ENCODE results near the gene CYFIP1. TPM values are rescaled to one million over a fixed set of nuclear protein-coding genes. Genes with fewer than 3 reads are reported as not detected.

CYFIP1 gene
- total RNA-seq, 6 experiments from 2014 or later: 122 to 142 (median 131) TPM

DNA sequence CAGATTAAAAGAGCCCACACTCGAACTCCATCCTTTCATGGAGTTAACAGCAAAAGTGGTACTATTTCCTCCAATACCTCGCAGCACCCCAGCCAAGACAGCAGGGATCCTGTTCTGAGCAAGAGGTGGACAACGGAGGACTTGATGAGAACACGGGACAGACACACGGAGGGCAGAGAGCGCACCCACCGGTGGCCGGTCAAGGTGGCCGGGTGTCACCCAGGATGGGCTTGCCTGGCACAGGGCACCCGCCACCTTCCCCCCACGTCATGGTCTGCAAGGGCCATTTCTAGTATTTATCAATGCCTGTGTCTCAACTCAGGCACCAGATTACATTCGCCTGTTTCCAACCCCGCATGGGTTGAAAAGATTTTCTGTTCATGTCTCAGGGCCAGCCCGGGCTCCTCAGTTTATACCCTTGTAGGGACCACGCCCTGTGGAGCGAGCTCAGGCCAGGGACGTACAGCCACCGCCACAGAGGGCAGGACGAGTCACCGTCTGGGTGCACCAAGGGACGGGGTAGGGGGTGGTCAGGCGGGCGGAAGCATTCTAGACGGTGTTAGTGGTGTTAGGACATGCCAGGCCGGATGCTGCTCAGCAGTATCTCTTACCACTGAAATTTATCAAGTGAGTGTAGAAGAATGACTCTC lies 64.2 kb downstream of the CYFIP1 start:
- H3K36me3 Mint-ChIP-seq (ENCODE audit: low read depth): peaks cover 72% of the 10 kb centered on the region
- TF ChIP-seq, protein P1, sequence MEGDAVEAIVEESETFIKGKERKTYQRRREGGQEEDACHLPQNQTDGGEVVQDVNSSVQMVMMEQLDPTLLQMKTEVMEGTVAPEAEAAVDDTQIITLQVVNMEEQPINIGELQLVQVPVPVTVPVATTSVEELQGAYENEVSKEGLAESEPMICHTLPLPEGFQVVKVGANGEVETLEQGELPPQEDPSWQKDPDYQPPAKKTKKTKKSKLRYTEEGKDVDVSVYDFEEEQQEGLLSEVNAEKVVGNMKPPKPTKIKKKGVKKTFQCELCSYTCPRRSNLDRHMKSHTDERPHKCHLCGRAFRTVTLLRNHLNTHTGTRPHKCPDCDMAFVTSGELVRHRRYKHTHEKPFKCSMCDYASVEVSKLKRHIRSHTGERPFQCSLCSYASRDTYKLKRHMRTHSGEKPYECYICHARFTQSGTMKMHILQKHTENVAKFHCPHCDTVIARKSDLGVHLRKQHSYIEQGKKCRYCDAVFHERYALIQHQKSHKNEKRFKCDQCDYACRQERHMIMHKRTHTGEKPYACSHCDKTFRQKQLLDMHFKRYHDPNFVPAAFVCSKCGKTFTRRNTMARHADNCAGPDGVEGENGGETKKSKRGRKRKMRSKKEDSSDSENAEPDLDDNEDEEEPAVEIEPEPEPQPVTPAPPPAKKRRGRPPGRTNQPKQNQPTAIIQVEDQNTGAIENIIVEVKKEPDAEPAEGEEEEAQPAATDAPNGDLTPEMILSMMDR (IDR thresholded peaks at IDR 0.05): no peak
- H3K27ac Mint-ChIP-seq: no peak overlapping the region; the same call in 1 of the 2 replicates
- no peaks in the 10 kb centered on the region for H3K9me3 Mint-ChIP-seq
- H3K27me3 Mint-ChIP-seq (ENCODE audit: insufficient read depth): peaks cover 3% of the 10 kb centered on the region; the same call in 1 of the 2 replicates
- no peak for DNase-seq
- peaks cover 20% of the 10 kb centered on the region for H3K4me1 Mint-ChIP-seq (ENCODE audit: low read depth)
- H3K4me3 Mint-ChIP-seq: no peak overlapping the region

DNA sequence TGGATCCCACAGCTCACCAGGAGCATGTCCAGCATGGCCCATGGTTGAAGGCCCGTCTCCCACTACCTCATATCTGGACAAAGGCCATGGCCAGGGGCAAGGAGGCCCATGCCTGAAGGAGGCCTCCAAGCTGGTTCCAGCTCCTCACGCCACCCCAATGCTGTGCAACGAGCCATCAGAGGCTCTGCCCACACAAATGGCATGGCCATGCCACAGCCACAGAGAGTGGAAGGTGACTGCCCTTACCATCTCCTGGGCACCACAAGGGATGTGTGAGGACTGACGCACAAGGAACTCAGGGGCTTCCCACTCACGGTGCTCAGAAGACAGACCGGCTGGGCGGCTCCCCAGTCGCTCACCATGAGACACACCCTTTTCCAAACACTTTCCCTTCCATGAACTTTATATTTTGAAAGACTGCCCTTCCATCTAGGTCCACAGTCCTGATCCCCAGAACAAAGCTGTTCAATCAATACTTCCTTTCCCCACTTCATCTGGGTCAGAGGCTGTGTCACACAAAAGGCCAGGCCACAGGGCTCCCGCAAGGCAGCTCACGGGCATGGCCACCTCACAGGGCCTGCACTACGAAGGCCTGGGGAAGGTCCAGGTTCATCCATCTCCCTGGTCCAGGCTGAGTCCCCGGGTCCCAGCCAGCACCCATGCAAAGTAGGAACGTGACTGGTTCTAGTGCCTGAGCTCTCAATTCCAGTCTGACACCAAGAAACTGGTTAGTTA lies 66.4 kb downstream of the CYFIP1 start:
- Mint-ChIP-seq H3K4me3 (no peak overlapping the region), H3K9me3 (no peaks in the 10 kb centered on the region), H3K27me3 (ENCODE audit: insufficient read depth) (peaks cover 3% of the 10 kb centered on the region; the same call in 1 of the 2 replicates), H3K4me1 (ENCODE audit: low read depth) (peaks cover 20% of the 10 kb centered on the region), H3K27ac (no peak overlapping the region), H3K36me3 (ENCODE audit: low read depth) (peaks cover 71% of the 10 kb centered on the region)
- TF ChIP-seq, protein P1 (IDR thresholded peaks at IDR 0.05): no peak
- DNase-seq: no peak

DNA sequence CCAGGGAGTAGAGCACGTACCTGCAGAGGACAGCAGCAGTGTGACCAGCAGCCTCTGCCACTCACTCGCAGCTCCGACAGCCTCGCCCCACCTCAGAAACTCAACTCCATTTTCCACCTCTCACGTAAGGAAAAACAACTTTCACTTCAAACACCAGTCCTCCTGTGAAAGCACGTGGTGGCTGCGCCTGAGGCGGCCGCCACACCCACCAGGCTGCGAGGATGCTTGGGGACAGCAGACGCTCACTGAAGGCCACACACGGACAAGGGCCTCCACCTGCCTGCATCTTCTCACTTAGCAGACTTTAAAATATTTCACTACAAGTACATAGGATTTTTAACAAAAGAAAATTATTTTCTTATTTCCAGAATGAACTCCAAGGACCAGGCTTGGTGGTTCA lies 67.9 kb downstream of the CYFIP1 start:
- TF ChIP-seq, protein P1 (IDR thresholded peaks at IDR 0.05): no peak
- DNase-seq: no peak
- H3K27ac Mint-ChIP-seq: no peak overlapping the region
- no peak overlapping the region for H3K4me3 Mint-ChIP-seq
- peaks cover 65% of the 10 kb centered on the region for H3K36me3 Mint-ChIP-seq (ENCODE audit: low read depth)
- H3K9me3 Mint-ChIP-seq: no peaks in the 10 kb centered on the region
- H3K27me3 Mint-ChIP-seq (ENCODE audit: insufficient read depth): 0 out of 2 replicates have a peak, but pooled peaks cover 2% of the 10 kb centered on the region
- peaks cover 11% of the 10 kb centered on the region; the same call in 1 of the 2 replicates for H3K4me1 Mint-ChIP-seq (ENCODE audit: low read depth)

DNA sequence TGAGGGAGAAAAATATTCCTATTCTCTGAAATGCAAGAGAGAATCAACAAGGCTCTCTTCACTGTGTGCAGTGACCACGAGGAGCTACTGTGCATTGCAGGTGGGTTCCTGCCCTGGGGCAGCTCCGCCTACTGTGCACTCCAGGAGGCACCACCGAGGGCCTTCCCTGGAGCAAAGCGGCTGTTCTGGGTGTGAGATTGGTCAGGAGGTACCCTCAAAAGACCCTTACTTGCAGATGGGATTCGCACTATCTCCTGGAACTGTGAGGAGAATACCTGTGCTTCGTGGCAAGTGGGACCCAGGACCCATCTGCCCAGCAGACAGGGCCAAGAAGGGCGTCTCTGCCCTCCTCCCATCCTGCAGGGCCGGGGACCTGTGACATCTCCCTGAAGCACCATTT lies 68.9 kb downstream of the CYFIP1 start:
- no peak overlapping the region for H3K4me3 Mint-ChIP-seq
- H3K27me3 Mint-ChIP-seq (ENCODE audit: insufficient read depth): 0 out of 2 replicates have a peak, but pooled peaks cover 2% of the 10 kb centered on the region
- TF ChIP-seq, protein P1 (IDR thresholded peaks at IDR 0.05): no peak
- H3K9me3 Mint-ChIP-seq: no peaks in the 10 kb centered on the region
- H3K36me3 Mint-ChIP-seq (ENCODE audit: low read depth): peaks cover 55% of the 10 kb centered on the region
- H3K27ac Mint-ChIP-seq: no peak overlapping the region
- H3K4me1 Mint-ChIP-seq (ENCODE audit: low read depth): peaks cover 11% of the 10 kb centered on the region; the same call in 1 of the 2 replicates
- no peak for DNase-seq

DNA sequence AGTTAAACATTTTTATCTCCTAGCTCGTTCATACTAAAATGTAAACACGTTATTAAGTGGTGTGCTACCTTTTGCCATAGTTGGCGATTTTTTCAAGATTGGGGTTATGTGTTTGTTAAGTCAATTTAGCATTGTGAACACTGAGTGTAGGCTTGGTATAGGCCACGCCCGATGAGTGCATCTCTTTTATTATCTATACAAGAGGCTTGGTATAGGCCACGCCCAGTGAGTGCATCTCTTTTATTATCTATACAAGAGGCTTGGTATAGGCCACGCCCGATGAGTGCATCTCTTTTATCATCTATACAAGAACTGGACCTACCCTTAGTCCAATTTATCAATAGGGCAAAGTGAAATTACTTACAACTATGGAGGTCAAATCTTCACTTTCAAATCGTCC lies 71.3 kb downstream of the CYFIP1 start:
- H3K27ac Mint-ChIP-seq: no peak overlapping the region
- no peak for DNase-seq
- H3K9me3 Mint-ChIP-seq: no peaks in the 10 kb centered on the region
- TF ChIP-seq, protein P1 (IDR thresholded peaks at IDR 0.05): no peak
- no peak overlapping the region for H3K4me3 Mint-ChIP-seq
- peaks cover 2% of the 10 kb centered on the region; the same call in 1 of the 2 replicates for H3K27me3 Mint-ChIP-seq (ENCODE audit: insufficient read depth)
- H3K36me3 Mint-ChIP-seq (ENCODE audit: low read depth): peaks cover 39% of the 10 kb centered on the region
- H3K4me1 Mint-ChIP-seq (ENCODE audit: low read depth): peaks cover 7% of the 10 kb centered on the region; the same call in 1 of the 2 replicates
